ENCODE measurements around the gene IRF7. TPM values are rescaled to one million over a fixed set of nuclear protein-coding genes. Genes with fewer than 3 reads are reported as not detected.

The IRF7 gene
- total RNA-seq, 1 donor from 2014 or later: 10.3 TPM

- no peak overlapping the region for H3K27ac ChIP-seq (replicated peaks)
- no peak overlapping the region for H3K4me3 ChIP-seq
- no peaks in the 10 kb centered on the region for H3K27me3 ChIP-seq (ENCODE audit: low read depth)
- H3K9me3 ChIP-seq (replicated peaks): no peaks in the 10 kb centered on the region
- TF ChIP-seq CTCF (IDR thresholded peaks at IDR 0.05; ENCODE audit: borderline replicate concordance): no peak
- peaks cover 91% of the 10 kb centered on the region for H3K36me3 ChIP-seq
- no peaks in the 10 kb centered on the region for H3K4me1 ChIP-seq
- no peak for DNase-seq
- intact Hi-C loops (cut with micrococcal nuclease): no loop called here
Measured at GRCh38 chr11:589798-590197, 26.0 kb downstream of the IRF7 start.

DNA sequence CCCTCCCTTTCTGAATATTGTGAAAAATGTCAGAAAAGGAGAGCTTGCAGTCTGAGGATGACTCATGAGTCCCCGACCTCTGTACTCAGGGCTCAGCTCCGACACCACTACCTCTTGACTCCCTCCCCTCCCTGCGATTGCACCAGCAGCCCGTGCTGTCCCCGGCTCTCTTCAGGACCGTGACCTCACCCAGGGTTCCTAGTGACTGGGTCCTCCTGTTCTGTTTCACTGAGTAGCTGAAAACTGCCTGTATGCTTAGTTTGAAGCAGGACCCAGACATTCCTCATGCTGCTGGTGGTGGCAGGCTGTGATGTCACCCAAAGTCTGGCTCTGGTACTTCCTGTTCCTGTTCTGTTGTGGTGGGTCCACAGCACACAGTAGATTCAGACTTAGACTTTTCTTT is 27.8 kb downstream of the IRF7 start:
- Histone ChIP-seq H3K4me1 (no peaks in the 10 kb centered on the region), H3K9me3 (replicated peaks) (no peaks in the 10 kb centered on the region), H3K36me3 (peaks cover 91% of the 10 kb centered on the region), H3K27me3 (ENCODE audit: low read depth) (no peaks in the 10 kb centered on the region), H3K27ac (replicated peaks) (no peak overlapping the region), H3K4me3 (no peak overlapping the region)
- TF ChIP-seq CTCF (IDR thresholded peaks at IDR 0.05; ENCODE audit: borderline replicate concordance): no peak
- no peak for DNase-seq
- intact Hi-C loops (cut with micrococcal nuclease): no loop called here

DNA sequence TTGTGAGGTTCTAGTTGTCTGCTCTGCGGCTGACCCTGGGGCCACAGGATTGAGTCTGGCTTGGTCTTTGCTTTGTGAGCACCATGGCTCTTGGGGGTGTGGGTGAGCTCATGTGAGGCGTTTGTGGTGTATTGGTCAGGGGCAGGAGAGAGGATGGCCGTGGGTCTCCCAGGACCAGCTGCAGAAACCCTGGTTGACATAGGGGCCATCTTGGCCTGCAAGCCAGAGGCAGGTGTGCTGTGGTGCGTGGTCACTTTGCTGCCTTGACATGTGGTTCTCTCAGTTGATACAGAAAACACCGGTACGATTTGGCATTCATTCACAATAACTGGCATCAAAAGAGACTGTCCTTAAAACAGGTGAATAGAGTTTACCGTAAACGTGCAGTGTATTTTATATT is 28.2 kb downstream of the IRF7 start:
- intact Hi-C loops (cut with micrococcal nuclease): no loop called here
- H3K9me3 ChIP-seq (replicated peaks): no peaks in the 10 kb centered on the region
- H3K36me3 ChIP-seq: peaks cover 91% of the 10 kb centered on the region
- no peak overlapping the region for H3K4me3 ChIP-seq
- H3K27me3 ChIP-seq (ENCODE audit: low read depth): no peaks in the 10 kb centered on the region
- H3K27ac ChIP-seq (replicated peaks): no peak overlapping the region
- no peak for DNase-seq
- H3K4me1 ChIP-seq: no peaks in the 10 kb centered on the region
- TF ChIP-seq CTCF (IDR thresholded peaks at IDR 0.05; ENCODE audit: borderline replicate concordance): no peak

DNA sequence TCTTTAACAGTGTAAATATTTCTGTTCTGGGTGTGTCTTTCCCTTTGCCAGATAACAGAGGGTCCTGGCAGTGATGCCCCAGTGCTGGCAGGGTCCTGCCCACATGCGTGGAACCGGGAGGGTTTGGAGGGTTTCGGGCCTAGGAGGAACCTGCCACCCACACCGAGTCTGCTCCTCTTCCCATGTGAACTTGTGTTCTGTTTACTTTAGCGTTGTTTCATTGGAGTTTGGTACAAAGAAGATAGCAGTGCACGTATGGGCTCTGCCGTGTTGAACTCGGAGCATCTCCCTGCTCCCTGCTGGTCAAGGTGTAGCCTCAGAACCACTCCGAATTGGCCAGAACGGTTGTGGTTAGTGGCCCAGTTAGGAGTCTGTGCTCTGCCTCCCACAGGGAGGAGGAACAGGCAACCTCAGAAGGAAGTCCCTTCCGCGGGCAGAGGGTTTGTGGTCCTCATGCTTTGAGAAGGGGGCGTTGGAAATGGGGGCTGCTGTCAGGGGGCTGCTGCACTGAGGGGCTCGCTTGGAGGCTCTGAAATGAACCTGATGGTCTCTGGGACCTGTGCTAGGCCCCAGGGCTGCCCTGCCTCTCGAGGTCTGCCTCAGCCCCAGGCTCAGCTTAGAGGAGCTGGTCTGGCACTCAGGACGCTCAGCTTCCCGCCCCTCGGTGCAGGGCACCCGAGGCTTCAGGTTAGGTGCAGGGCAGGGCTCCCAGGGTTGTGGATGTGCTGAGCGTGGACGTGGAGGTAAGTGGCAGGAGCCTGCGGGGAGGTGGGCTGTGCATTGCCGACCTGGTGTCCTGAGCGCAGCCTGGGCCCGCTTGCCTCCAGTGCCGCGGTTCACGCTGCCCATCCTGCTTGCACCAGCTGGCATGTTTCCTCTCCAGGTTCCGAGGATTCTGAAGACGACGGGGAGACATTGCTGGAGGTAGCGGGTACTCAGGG is 29.1 kb downstream of the IRF7 start:
- H3K27me3 ChIP-seq (ENCODE audit: low read depth): no peaks in the 10 kb centered on the region
- intact Hi-C loops (cut with micrococcal nuclease): no loop called here

DNA sequence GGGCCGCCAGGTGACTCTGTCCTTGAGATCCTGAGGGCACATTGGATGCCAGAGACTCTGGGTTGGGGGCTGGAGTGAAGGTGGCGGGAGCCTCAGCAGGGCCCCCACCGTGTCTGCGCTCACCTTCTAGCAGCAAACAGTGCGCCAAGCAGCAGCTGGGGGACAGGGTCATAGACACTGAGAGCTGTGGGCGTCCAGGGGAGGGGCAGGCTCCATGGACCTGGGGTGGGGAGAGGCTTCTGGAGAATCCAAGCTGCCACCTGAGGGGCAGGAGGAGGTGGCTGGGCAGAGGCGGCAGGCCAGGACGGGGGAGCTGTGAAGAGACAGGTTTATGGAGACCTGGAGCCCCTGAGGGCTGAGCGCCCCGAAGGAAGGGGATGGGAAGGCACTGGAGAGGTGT is 31.5 kb downstream of the IRF7 start:
- no peaks in the 10 kb centered on the region for H3K27me3 ChIP-seq (ENCODE audit: low read depth)
- peaks cover 74% of the 10 kb centered on the region for H3K36me3 ChIP-seq
- no peak for TF ChIP-seq CTCF (IDR thresholded peaks at IDR 0.05; ENCODE audit: borderline replicate concordance)
- DNase-seq: no peak
- intact Hi-C loops (cut with micrococcal nuclease): no loop called here
- no peak overlapping the region for H3K27ac ChIP-seq (replicated peaks)
- no peak overlapping the region for H3K4me3 ChIP-seq
- no peaks in the 10 kb centered on the region for H3K9me3 ChIP-seq (replicated peaks)
- H3K4me1 ChIP-seq: peaks cover 29% of the 10 kb centered on the region

More for the DNA sequence above, 29.1 kb downstream of the IRF7 start:
- DNase-seq: no peak
- TF ChIP-seq CTCF (IDR thresholded peaks at IDR 0.05; ENCODE audit: borderline replicate concordance): no peak
- Histone ChIP-seq H3K4me1 (peaks cover 5% of the 10 kb centered on the region), H3K4me3 (no peak overlapping the region), H3K36me3 (peaks cover 92% of the 10 kb centered on the region), H3K27ac (replicated peaks) (no peak overlapping the region), H3K9me3 (replicated peaks) (no peaks in the 10 kb centered on the region)
